NCI-H510A (cell line): ENCODE results near the gene PROX2.

Experiments used
- DNase-seq: peaks from one replicate; lab custom pipeline; 2025; lab: John Stamatoyannopoulos, UW

Gene PROX2

DNA sequence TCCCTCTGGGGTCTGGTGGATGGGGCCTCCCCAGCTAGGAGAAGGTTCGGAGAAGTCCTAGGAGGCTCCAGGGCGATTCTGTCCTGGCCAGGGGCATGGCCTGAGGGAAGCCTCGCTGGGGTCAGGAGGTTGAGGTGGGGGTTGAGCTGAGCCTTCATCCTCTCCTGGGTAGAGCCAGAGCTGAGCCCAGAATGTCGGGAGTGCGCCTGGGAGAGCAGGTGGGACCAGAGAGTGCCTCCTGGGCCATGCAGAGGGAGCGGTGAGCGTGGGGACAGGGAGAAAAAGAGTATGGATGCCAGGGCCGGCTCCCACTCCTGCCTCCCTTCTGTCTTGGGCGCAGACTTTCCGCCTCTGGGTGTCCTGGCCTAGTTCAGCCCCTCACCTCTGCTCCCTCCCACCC, 34.0 kb upstream of the PROX2 start:
- DNase-seq, result no peak

DNA sequence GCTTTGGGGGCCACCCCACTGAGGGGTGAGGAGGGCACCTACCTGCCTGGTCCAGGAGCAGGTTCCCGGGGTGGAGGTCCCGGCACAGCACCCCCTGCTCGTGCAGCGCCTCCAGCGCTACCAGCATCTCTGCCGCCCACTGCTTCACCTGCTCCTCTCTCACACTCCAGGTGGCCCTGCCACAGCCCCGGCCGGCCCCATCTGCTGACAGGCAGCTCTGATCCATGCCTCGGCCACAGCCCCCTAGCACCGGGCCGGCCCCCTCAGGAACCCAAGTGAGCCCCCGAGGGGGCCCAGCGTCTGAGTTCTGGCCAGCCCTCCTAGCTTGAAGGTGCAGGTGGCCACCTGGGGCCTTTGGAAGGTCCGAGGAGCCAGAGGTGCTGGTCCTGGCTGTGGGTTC, 33.6 kb upstream of the PROX2 start:
- no peak for DNase-seq

DNA sequence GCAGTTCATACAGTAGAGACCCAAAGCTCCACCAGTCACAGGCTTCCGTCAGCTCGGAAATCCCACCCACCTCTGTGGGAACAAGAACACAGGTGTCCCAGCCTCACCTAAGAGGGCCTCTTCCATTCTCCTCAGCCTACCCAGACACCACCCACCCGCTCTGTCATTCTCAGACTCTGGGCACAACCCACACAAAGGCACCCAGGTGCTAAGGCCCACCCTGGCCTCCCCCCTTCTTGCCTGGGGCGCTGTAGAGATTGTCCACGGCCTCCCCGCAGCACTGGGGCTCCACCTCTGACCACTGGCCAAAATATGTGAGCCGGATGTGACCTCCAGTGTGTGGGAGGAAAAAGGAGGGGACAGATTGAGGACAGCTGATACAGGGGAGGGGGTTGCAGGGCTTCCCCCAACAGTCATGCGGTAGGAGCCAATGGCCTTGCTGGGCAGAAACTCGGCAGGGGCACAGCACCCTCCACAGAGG, 33.0 kb upstream of the PROX2 start:
- no peak for DNase-seq

DNA sequence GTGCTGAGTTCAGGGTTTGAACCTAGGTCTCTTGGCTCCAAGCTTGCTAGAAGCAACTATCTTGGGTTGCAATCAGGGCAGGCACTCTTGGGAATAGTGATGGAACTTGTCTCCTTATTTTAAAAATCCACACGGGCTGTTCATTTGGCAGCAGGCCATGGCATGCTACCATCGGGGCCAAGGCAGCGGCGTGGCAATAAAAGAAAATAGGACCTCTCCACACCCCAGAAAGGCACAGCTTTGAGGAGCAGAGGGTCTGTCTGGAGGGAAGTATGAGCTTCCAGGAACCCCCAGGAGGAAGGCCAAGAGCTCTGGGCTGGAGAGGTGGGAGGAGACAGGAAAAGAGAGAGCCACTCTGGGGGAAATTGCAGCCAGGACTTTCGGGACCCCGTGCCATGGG, 31.8 kb upstream of the PROX2 start:
- DNase-seq, result no peak

DNA sequence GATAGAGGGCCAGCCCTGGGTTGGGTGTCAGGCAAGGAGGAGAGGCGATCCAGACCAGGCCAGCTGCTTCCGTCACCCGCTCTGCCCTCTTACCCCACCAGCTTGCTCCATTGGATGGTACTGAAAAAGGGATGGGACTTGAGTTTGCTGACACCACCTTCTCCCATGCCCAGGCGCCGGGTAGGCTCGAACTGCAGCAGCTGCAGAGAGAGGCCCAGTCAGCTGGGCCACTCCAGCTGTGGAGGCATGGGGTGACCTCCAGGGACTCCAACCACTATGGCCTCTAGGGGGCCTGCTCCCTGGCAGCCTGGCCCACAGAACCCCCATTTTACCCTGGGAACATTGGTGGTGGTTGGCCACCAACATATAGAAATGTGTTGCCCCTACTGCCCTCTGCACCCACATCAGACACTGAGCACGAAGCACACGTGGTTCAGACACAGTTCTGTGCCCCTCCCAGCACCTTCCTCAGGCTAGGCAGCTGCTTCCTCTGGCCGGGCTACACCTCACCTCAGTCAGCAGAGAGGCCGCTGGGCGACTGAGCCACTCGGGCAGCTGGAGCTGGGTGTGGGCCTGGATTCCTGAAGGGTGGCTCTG, 31.1 kb upstream of the PROX2 start:
- DNase-seq, result no peak

DNA sequence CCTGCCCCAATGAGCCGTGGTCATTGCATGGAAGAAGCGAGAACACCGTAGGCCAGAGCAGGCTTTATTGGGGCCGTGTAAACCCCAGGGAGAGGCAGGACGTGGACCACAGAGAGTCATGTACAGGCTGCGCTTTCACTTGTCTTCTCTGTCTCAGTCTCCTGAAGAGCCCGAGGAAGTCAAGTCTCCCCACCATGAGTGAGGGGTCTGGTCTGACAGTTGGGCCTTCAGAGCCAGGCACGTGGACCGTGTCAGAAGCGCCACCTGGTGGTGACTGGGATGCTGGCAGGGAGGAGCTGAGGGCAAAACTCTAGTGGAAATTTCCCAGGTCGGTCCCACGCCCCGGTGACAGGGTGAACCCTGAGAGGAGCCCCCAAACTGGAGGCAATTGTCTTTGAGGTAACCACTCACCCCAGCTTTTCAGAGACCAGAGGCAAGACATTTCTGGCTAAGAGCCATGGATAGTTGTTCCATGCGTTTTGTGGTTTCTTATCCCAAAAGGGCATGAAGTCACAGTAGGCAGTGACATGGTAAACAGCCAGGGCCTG, 29.7 kb upstream of the PROX2 start:
- DNase-seq, result no peak

DNA sequence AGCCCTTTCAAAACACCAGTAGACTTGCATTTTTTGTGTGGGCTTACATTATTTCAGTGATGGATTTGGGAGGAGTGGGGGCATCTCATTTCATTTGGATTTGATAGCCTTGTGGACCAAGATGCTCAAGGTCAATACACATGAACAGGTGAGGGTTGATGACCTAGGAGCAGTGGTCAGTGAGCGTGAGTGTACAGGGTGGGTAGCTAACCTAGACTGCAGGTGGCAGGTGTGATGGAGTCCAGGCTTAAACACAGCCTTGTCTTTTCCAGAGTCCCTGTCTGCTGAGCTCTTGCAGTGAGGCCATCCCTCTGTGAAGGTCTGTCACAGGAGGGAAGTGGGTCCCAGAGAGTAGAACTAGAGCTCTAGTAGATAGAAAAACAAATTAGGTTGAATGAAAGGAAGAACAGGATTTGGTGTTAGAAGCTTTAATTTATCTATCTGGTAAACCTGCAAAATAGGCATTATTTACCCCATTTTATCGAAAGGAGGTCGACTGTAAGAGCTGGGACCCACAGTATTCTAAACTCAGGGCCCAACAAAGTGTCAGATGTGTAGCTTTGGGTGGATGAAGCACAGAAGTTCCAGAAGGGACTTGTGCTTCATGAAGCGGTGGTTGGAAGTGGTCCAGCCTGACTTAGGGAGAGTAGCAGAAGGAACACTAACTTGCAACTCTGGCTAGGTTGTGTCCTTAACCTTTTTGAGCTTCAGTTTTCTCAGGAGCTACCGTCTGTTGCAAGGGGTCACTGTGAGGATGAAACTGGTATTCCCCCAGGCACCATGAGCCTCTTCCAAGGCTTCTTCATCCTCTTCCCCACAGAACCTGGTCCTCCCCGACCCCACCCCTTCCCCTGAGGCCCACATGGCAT, 28.9 kb upstream of the PROX2 start:
- no peak for DNase-seq

DNA sequence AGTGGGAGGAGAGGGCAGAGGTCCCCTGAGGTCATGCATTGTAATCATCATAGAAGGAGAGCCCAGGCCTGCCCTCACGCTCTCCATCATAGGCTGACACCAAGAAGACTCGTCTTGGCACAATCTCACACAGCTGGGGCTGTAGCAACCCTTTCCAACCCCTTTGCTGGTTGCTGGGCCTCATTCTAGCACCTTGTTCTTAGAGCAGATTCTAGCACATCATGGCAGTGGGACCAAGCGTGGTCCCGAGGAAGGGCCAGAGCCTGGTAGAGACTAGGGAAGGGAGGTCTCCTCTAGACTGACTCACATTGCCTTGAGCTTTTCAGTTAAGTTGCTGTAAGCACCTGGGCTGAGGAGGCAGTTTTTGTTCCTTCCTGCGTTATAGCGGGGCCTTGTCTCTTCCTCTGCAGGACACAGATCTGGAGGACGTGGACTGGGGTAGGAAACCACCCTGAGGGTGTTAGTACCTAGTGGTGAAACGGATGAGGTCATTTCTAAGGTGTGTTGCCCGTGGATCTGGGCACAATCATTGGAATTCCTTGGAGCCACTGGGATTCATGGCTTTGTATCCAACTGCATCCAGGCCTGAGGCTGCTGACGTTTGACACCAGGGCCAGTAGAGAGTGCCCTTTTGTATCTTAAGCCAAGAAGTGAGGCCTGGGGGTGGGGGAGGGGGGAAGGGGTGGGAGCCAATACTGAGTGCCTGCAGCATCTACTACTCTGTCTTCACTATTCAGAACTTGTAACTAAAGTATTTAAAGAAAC, 27.2 kb upstream of the PROX2 start:
- no peak for DNase-seq

DNA sequence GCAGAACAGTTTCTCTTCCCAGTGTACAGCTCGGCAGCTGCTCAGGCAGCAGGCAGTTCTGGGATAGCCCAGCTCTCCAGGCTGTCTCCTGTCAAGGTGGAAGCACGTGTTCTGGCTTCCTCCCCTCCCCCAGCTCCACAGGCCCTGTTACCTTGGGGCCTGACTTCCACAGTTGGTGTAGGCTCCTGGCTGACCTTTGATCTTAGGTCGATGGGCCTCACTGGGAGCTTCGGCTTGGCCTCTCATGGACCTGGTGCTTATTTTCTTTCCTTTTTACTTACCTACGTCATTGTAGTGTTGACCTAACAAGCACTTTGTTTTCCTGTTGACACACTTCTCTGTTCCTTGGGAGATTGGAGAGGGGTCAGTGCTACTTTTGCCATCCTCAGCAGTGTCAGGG, 22.7 kb upstream of the PROX2 start:
- no peak for DNase-seq

DNA sequence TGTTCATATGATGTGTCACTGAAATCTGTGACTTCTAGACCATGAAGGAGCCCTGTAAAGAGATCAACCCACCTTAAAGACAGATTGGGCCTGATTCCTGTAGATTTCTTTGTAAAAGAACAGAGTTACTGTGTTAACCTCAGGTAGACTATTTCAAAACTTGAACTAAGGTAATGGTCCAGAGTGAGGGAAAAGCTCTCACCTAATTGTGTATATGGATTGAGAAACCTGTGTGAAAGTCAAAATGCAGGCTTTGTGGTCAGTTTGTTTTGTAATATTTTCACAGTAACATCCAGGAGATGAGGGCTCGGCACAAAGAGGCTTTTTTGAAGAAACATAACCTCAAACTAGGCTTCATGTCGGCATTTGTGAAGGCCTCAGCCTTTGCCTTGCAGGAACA, 22.1 kb upstream of the PROX2 start:
- DNase-seq, result no peak

DNA sequence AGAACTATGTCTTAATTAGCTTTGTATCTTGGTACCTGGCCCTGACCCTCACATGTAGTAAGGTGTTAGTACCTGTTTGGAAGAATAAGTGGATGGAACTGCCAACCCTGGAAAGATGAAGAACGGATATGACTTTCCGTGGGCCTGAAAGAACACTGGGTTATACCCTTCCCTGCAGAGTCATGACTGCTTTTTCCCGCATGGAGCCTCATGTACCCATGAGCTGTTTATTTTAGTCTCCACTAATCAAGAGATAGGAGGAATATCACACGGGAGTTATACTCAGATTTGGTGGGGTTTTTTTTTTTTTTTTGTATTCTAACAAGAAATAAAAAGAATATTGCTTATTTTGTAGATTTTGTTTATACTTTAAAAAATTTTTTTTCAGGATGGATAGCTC, 21.7 kb upstream of the PROX2 start:
- no peak for DNase-seq

DNA sequence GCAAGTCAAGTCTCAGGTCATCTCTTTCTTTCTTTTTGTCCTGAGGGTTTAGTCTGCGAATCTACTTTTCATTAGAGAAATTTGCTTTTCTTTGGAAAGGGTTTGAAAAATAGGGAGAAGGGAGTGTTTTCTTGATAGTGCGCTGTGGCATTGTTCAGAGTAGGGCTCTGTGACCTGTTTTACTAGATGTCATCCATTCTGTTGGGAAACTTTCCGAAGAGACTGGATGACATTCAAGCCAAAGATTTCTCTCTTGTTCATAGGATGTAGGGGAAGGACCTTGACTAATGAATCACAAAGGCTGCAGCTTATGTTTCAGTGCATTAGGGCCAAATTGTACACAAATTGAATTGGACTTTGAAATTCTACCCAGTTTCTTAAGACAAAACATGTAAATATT, 20.5 kb upstream of the PROX2 start:
- no peak for DNase-seq

DNA sequence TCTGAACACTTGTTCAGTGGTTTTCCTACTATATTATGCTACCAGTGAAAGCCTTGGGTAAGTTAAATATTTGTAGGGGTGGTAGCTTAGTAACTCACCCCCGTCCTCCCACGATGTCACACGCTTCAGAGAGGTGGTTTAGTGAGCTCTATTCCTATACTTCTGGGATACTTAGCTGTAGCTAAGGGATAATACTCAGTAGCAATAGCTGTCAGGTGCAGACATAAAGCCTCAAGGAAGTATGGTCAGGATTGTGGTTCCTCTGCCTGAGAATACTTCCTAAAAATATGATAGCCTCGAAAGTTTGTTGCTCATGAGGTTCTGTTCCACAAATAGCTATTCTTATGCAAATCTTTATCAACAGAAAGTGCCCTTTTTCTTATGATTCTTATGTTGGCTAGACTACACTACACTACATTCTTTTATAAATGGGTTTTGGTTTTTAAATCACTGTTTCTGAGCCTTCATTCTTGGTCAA, 17.7 kb upstream of the PROX2 start:
- no peak for DNase-seq

DNA sequence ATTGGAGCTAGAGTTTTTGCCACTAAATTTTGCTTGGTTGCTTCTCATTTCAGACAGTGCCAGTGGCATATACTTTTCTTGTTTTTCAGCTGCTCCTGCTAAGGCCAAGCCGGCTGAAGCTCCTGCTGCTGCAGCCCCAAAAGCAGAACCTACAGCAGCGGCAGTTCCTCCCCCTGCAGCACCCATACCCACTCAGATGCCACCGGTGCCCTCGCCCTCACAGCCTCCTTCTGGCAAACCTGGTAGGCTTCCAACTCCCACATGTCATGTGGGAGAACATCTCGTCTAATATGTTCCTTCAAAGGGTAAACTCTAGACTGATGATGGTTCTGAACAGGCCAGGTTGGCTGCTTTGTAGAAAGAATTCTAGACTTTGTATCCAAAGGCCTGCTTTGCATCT, 16.8 kb upstream of the PROX2 start:
- DNase-seq, result no peak

DNA sequence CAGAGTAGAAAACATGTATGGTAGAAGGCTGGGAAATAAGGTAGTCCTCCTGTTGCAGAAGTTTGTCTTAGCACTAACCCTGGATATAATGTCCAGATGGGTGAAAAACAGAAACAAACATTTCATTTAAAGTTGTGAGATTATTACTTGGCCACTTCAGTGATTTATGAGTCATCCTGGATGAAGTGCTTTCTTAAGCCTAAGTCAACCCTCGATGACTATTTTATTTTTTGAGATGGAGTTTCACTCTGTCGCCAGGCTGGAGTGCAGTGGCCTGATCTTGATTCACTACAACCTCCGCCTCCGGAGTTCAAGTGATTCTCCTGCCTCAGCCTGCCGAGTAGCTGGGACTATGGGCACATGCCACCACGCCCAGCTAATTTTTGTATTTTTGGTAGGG, 15.9 kb upstream of the PROX2 start:
- no peak for DNase-seq

DNA sequence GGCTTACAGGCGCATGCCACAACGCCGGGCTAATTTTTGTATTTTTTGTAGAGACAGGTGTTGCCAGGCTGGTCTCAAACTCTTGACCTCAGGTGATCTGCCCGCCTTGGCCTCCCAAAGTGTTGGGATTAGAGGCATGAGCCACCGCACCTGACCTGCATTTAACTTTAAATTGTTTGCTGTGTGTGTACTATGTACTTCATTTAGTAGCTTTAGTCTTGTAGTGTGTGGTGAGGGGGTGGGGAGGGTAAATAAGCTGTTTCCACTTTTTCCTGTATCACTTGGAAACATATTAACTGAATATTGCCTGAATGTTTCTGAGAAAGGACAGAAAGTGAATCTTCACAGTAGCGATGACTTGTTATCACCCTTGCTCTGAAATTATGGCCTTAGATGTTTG, 14.3 kb upstream of the PROX2 start:
- DNase-seq, result no peak

DNA sequence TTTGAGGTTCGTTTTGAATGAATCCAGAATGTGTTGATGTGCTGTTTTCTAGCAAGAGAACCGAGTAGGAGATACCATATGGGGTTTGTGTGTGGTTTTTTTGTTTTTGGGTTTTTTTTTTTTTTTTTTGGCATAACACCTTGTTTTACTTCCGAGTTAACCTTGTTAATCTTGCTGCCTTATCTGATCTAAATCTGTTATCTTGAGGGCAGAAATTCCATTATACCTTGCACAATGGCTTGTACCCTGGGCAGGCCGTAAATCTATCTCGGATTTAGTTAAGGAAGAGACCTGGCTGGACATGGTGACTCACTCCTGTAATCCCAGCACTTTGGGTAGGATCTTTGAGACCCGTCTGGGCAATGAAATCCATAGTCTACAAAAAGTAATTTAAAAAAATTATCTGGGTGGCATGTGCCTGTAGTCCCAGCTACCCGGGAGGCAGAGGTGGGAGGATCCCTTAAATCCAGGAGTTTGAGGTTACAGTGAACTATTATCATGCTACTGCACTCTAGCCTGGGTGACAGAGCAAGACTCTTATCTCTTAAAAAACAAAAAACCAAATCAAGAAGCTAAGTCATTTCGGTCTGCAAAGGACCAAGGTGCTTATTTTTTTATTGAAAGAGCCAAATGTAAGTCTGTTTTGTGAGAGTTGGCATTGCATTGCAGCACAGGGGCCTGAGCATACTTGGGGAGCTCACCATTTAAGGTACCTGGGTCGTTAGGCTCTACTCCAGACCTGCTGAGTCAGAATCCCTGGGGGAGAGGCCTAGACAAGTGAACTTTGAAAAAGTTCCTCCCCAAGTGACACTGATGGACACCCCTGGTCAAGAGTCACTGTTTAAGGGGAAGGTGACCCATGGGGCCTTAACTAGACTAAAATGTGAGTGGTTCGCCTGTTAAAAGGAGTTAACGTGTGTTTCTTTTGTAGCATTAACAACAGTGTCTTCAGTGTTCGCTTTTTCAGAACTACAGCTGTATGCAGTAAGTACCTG, 12.5 kb upstream of the PROX2 start:
- DNase-seq, result no peak

DNA sequence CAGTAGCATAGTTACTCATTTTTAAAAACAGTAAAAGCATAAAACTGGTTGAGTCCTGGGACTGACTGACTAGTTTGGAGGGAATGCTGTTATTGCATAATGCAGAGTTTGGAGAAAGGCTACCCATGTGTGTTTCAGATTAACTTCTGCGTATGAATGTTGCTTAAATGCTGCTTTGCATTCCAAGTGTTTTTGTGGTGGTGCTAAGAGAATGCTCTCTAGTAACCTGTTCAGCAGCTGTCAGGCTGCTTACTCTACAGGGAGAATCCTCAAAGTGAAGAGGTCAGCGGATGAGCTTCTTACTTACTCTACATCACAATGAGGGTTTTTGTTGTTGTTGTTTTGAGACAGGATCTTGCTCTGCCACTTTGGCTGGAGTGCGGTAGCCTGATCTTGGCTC, 10.1 kb upstream of the PROX2 start:
- no peak for DNase-seq

DNA sequence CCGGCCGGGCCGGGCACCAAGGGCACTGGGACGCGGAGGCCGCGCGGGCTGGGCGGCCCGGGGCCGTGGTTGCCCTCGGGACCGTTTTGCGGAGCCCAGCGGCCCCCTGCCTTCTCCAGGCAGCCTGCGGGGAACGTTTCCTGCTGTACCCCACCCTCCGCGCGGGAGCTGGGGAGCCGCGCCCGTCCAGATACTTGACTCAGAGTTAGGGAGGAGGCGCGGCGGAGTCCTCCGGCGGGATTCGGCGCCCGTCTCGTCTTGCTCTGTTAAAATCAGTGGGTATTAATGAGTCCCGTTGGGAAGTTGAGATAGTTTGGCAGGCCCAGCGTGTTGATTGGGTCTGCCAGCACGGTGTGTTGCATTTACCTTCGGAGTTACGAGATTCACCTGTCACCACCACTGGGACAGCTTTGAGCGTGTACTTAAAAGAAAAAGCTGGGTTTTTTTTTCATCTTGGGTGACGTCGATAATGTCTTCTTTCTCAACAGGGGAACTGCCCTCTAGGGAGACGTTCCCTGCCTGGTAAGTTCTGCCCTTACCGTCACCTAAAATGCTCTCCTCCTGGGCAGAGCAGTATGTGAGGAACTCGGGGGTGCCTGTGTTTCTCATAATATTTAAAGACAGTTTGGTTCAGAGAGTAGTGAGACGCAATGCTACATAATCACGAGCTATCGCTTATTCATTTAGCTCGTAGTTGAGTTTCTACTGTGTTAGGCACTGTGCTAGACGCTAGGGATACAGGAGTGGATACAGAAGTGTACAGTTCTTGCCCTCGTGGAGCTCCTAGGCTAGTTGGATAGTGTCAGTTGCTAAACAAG, 6.4 kb upstream of the PROX2 start:
- DNase-seq, result no peak

DNA sequence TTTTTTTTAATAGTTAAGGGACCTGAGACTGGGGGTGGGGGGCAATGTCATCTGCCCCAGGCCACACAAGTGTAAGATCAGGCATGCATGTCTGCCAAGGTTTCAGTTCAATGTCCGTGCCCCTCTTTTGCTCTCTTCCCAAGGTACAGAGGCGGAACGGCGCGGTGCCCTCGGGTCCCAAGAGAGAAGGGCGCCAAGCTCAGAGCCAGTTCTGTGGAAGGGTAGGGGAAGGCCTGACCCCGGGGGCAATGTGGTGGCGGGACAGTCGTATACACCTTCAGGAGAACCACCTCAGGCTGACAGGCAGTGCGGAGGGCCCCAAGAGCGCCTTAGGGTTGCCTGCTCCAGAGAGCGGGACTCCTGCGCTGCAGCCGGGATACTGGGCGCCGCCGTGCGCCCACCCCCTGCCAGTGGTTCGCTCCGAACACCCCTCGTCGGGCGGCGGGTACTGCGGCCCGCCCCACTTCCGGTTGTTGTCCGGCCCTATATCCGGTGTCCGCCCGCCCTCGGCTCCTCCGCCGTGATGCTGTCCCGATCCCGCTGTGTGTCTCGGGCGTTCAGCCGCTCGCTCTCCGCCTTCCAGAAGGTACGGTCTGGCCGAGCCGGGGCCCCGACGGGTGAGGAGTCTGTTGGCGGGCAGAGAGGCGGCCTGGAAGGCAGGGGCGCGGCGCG, 5.6 kb upstream of the PROX2 start, which contains the start of gene DLST:
DLST (plus strand) TSS at position 486 of the 672 bp plus-strand sequence; CDS start at position 524, 38 bp downstream.
- peak; percentile 82 for DNase-seq
